HG02642 (cell line): ENCODE results near the gene GPR153.
"Not testable (repeated sequence)": the region's sequence is repeated elsewhere in the genome, so short reads cannot be mapped to it uniquely, and the experiment has no call there.

Experiments used
- ATAC-seq: cut with Tn5 transposase; IDR thresholded peaks from one replicate; pipeline ENCODE4 v1.9.1; 2021; ENCODE audit warnings: mild to moderate bottlenecking; ENCODE audit not compliant: unreplicated experiment, poor library complexity

The GPR153 gene

GRCh38 chr1:6239213-6239752 is 21.6 kb downstream of the GPR153 start:
- ATAC-seq: no peak

GRCh38 chr1:6237093-6237492 is 23.8 kb downstream of the GPR153 start:
- ATAC-seq: no peak

- ATAC-seq: no peak
Measured at GRCh38 chr1:6235296-6235677, 25.6 kb downstream of the GPR153 start.

GRCh38 chr1:6234502-6235295 is 26.2 kb downstream of the GPR153 start:
- no peak for ATAC-seq

- ATAC-seq: no peak
Measured at GRCh38 chr1:6233376-6233775, 27.5 kb downstream of the GPR153 start.

- no peak for ATAC-seq
Measured at GRCh38 chr1:6225651-6226050, 35.2 kb downstream of the GPR153 start.

- no peak for ATAC-seq
Measured at GRCh38 chr1:6224718-6225117, 36.2 kb downstream of the GPR153 start.

- no peak for ATAC-seq
Measured at GRCh38 chr1:6223617-6224016, 37.3 kb downstream of the GPR153 start.

- no peak for ATAC-seq
Measured at GRCh38 chr1:6222636-6223035, 38.3 kb downstream of the GPR153 start.

- no peak for ATAC-seq
Measured at GRCh38 chr1:6221210-6221784, 39.6 kb downstream of the GPR153 start.

- ATAC-seq: no peak
Measured at GRCh38 chr1:6220236-6220635, 40.7 kb downstream of the GPR153 start.

GRCh38 chr1:6219641-6220040 is 41.3 kb downstream of the GPR153 start:
- ATAC-seq: not testable (repeated sequence)

- ATAC-seq: no peak
Measured at GRCh38 chr1:6218375-6219164, 42.3 kb downstream of the GPR153 start.

GRCh38 chr1:6212193-6212959 is 48.5 kb downstream of the GPR153 start:
- ATAC-seq: no peak

- no peak for ATAC-seq
Measured at GRCh38 chr1:6211731-6212130, 49.2 kb downstream of the GPR153 start.

- ATAC-seq: no peak
Measured at GRCh38 chr1:6210591-6211355, 50.1 kb downstream of the GPR153 start.

GRCh38 chr1:6209661-6210580 is 51.0 kb downstream of the GPR153 start:
- ATAC-seq: no peak
